ENCODE results near the gene TEX13C.

The TEX13C gene

GRCh38 chrX:125326599-125326998 is 6.9 kb downstream of the TEX13C start:
- H3K4me3 ChIP-seq (ENCODE audit: low read length): no peak overlapping the region
- DNase-seq (ENCODE audit: low read depth): no peak
- TF ChIP-seq, protein P1, sequence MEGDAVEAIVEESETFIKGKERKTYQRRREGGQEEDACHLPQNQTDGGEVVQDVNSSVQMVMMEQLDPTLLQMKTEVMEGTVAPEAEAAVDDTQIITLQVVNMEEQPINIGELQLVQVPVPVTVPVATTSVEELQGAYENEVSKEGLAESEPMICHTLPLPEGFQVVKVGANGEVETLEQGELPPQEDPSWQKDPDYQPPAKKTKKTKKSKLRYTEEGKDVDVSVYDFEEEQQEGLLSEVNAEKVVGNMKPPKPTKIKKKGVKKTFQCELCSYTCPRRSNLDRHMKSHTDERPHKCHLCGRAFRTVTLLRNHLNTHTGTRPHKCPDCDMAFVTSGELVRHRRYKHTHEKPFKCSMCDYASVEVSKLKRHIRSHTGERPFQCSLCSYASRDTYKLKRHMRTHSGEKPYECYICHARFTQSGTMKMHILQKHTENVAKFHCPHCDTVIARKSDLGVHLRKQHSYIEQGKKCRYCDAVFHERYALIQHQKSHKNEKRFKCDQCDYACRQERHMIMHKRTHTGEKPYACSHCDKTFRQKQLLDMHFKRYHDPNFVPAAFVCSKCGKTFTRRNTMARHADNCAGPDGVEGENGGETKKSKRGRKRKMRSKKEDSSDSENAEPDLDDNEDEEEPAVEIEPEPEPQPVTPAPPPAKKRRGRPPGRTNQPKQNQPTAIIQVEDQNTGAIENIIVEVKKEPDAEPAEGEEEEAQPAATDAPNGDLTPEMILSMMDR (conservative IDR thresholded peaks at IDR 0.05; ENCODE audit: low read depth, low read length): no peak

GRCh38 chrX:125327891-125328290 is 8.2 kb downstream of the TEX13C start:
- H3K4me3 ChIP-seq (ENCODE audit: low read length): no peak overlapping the region
- TF ChIP-seq, protein P1 (conservative IDR thresholded peaks at IDR 0.05; ENCODE audit: low read depth, low read length): no peak
- no peak for DNase-seq (ENCODE audit: low read depth)

DNA sequence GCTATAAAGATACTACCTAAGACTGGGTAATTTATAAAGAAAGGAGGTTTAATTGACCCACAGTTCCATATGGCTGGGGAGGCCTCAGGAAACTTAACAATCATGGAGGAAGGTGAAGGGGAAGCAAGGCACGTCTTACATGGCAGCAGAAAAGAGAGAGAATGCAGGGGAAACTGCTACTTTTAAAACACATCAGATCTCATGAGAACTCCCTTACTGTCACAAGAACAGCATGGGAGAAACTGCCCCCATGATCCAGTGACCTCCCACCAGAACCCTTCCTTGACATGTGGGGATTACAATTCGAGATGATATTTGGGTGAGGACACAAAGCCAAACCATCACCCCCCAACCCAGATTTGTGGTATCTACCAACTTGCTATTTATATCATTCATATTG is 13.9 kb downstream of the TEX13C start:
- no peak for DNase-seq (ENCODE audit: low read depth)
- TF ChIP-seq, protein P1 (conservative IDR thresholded peaks at IDR 0.05; ENCODE audit: low read depth, low read length): no peak
- no peak overlapping the region for H3K4me3 ChIP-seq (ENCODE audit: low read length)

- TF ChIP-seq, protein P1 (conservative IDR thresholded peaks at IDR 0.05; ENCODE audit: low read depth, low read length): no peak
- H3K4me3 ChIP-seq (ENCODE audit: low read length): no peak overlapping the region
- no peak for DNase-seq (ENCODE audit: low read depth)
Measured at GRCh38 chrX:125340490-125340889, 20.8 kb downstream of the TEX13C start.

DNA sequence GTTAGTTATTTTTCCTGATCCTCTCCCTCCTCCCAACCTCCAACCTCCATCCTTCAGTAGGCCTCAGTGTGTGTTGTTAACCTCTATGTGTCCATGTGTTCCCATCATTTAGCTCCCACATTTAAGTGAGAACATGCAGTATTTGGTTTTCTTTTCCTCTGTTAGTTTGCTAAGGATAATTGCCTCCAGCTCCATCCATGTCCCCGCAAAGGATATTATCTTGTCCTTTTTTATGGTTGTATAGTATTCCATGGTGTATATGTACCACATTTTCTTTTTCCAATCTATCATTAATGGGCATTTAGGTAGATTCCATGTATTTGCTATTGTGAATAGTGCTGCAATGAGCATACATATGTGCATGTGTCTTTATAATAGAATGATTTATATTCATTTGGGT is 54.5 kb downstream of the TEX13C start:
- H3K4me3 ChIP-seq (ENCODE audit: low read length): no peak overlapping the region
- no peak for DNase-seq (ENCODE audit: low read depth)
- TF ChIP-seq, protein P1 (conservative IDR thresholded peaks at IDR 0.05; ENCODE audit: low read depth, low read length): no peak

Measured in retinal pigment epithelial cell (primary cell).